Epithelial cell of umbilical artery (primary cell): ENCODE data around the gene CALHM5. TPM values are rescaled to one million over a fixed set of nuclear protein-coding genes. Genes with fewer than 3 reads are reported as not detected.

ENCODE experiments used
- total RNA-seq: library from RNA; depleted of rRNA; stranded (reverse); fragments of >200 nt; gene quantifications from 2 replicates; pipeline ENCODE4 v1.2.3, GENCODE V29; 2014

CALHM5 gene, protein sequence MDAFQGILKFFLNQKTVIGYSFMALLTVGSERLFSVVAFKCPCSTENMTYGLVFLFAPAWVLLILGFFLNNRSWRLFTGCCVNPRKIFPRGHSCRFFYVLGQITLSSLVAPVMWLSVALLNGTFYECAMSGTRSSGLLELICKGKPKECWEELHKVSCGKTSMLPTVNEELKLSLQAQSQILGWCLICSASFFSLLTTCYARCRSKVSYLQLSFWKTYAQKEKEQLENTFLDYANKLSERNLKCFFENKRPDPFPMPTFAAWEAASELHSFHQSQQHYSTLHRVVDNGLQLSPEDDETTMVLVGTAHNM
- total RNA-seq, result 9.1 and 11.4 TPM in 2 replicates

DNA sequence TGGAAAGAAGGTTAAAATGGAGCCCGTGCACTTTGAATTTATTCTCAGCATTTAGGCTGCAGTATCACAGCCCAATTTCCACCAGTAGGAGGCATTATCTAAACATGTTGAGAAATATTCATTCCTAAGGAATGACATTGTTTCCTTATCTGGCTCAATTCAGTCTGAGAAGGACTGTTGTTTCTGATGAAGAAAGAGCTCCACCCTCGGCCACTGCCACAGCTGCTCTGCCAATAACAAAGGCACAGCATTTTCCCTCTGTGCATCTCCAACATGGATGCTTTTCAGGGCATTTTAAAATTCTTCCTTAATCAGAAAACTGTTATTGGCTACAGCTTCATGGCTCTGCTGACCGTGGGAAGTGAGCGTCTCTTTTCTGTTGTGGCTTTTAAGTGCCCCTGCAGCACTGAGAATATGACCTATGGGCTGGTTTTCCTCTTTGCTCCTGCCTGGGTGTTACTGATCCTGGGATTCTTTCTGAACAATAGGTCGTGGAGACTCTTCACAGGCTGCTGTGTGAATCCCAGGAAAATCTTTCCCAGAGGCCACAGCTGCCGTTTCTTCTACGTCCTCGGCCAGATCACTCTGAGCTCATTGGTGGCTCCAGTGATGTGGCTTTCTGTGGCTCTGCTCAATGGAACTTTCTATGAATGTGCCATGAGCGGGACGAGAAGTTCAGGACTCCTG lies at the start of gene CALHM5:
TSS of gene CALHM5 (plus strand) at position 216 of the 687 bp plus-strand sequence. CDS start at position 274, 58 bp downstream.

GRCh38 chr6:116545651-116546050 lies 34.2 kb downstream of the CALHM5 start, which contains the start of gene TRAPPC3L:
TSS of gene TRAPPC3L (minus strand) at chr6:116545684. CDS start at chr6:116545514, 170 bp downstream.

GRCh38 chr6:116553451-116553850 lies 42.0 kb downstream of the CALHM5 start, which contains the start of gene CALHM4:
TSS of gene CALHM4 (plus strand) at chr6:116553751. CDS start at chr6:116553794, 43 bp downstream.

DNA sequence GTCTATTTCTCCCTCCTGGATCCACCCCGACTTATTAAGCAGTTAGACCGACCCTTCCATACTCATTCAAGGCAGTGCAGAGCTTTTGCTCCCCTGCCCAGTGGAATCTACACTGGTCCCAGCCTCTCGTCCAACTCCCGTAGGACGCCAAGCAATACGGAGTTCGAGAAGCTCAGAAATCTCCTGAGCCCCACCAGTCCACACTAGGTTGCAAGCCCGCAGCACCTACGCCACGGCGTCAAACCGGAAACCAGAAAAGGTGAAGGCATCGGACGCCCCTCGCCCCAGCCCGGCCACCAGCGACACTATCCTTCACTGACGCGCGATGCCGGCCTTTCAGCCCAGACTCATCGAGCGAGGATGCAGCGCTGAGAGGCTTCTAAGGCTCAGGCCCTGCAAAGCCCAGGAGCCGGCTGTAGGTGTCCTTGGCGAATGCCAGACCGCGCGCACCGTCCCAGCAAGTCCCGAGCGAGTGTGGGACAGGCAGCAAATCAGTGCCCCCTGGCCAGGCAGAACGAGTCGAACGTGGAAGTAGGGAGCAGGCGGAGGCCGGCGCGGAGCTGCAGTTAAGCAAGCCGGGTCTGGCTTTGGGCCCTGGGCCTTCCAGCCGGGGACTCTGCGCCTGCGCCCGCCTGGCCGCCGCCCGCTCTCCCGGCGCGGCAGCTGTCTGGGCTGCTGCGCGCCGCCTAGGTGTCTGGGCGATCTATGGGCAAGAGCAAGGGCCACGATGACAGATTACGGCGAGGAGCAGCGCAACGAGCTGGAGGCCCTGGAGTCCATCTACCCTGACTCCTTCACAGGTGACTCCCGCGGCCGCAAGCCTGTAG lies 59.6 kb downstream of the CALHM5 start, which contains the start of gene RWDD1:
TSS of gene RWDD1 (plus strand) at position 649 of the 827 bp plus-strand sequence. CDS start at position 728, 79 bp downstream.

Other genes with a start within 250 kb of the CALHM5 start
- gene TSPYL1, start 231.7 kb upstream of the CALHM5 start, total RNA-seq, result 58.8 and 91.5 TPM in 2 replicates
- gene DSE, start 140.7 kb upstream of the CALHM5 start, total RNA-seq, result 34.8 and 46.4 TPM in 2 replicates
- gene CALHM6, start 50.3 kb upstream of the CALHM5 start, total RNA-seq, result 1.9 TPM in 1 of 2 replicates, not detected in the other
- gene TRAPPC3L, start 34.0 kb downstream of the CALHM5 start, total RNA-seq, result under 0.01 TPM in 1 of 2 replicates, not detected in the other
- under 0.01 and 0.46 TPM in 2 replicates for gene CALHM4, start 42.1 kb downstream of the CALHM5 start, total RNA-seq
- gene RWDD1, start 59.9 kb downstream of the CALHM5 start, total RNA-seq, result 23.7 and 33.6 TPM in 2 replicates
- under 0.01 TPM in 1 of 2 replicates, not detected in the other for gene RSPH4A, start 104.8 kb downstream of the CALHM5 start, total RNA-seq
- 15.3 and 19.0 TPM in 2 replicates for gene ZUP1, start 157.1 kb downstream of the CALHM5 start, total RNA-seq
- gene KPNA5, start 169.6 kb downstream of the CALHM5 start, total RNA-seq, result 6.2 and 10.6 TPM in 2 replicates